Mucosa of descending colon (tissue), 3 donors: ENCODE measurements around the gene DIDO1. TPM values are rescaled to one million over a fixed set of nuclear protein-coding genes. Genes with fewer than 3 reads are reported as not detected.
A peak's percentile ranks its signal among the peaks of the same experiment; 100 is the strongest.

Experiments
- ATAC-seq: fragments of 200-7000 bp; cut with Tn5 transposase; one replicate; pipeline ENCODE4 v1.9.1; 2020; ENCODE audit warnings: mild to moderate bottlenecking, moderate library complexity
- DNase-seq, 3 donors: peaks; one replicate each; pipeline ENCODE4 v3.0.0-alpha.2; 2020
- H3K36me3 ChIP-seq: fragments of 200-600 bp; one replicate; pipeline ENCODE4 v1.8.0; 2021; ENCODE audit warnings: low read depth, mild to moderate bottlenecking
- H3K4me1 ChIP-seq: fragments of 200-600 bp; one replicate; pipeline ENCODE4 v1.8.0; 2021; ENCODE audit warnings: low read depth, mild to moderate bottlenecking
- H3K4me3 ChIP-seq: fragments of 200-600 bp; one replicate; pipeline ENCODE4 v1.8.0; 2021; ENCODE audit warnings: mild to moderate bottlenecking
- H3K9me3 ChIP-seq: fragments of 200-600 bp; one replicate; pipeline ENCODE4 v1.8.0; 2021; ENCODE audit warnings: mild to moderate bottlenecking
- CTCF ChIP-seq: fragments of 200-600 bp; IDR thresholded peaks from one replicate; pipeline ENCODE4 v1.8.0; 2022; ENCODE audit warnings: antibody characterized with exemption, mild to moderate bottlenecking
- intact Hi-C, 2 donors: fragments of 100-400 bp; cut with DNase I in 1 of 2; cut with micrococcal nuclease in 1 of 2; formaldehyde crosslinking; loops; one replicate each; pipeline versions ENCODE4 v1.11.0 to v1.11.1; 2022; cut with DNase I, micrococcal nuclease
- total RNA-seq, 3 donors: library from RNA; stranded (reverse); fragmentation: NEBNext Ultra II Directional in 2 of 3; extraction: Animal tissue kit (Norgen Biotek cat#: 25700) in 2 of 3; gene quantifications; one replicate each; pipeline versions ENCODE4 v1.2.1 to v1.2.4, GENCODE V29; 2021 to 2023
- donor health status: DM: no; HTN: no; CAD: no; lungs with moderate emphysema.
- donor health status: DM: no; HTN: no; CAD: no.
- donor health status: DM: no; HTN: yes; CAD: no.

The DIDO1 gene
- total RNA-seq, 3 donors from 2014 or later, result 53.4 to 72.5 (median 67.4) TPM

DNA sequence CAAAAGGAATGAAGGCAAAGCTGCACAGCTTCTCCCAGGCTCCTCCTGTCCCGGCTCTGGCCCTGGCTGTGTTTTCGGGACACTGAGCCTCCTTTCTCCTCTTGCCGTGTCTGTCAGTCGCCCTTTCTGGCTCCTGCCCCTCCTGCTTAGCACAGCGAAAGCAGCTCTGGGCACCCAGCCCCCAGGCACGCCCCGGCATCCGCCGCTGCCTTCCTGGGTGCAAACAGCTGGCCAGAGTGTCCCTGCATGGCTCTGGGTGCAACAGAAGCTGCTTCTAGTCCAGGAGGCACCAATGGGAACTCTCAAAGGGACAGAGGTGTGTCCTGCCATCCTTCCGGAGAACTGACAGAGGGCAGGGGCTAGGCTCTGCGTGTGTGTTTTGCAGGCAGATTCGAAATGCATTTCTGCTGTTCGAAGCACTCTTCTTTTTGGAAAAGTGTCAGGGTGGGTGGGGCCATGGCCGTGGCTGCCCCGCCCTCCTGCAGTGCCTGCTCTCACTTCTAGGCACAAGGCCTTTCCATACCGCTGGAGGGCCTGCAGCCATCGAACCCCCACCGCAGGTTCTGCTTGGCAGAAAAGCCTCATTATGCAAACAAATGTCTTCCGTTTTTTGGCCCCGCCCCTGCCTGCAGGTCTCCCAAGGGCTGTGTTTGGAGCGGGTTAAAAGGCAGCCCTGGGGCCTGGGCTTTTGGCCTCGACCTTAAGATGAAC, 93.9 kb downstream of the DIDO1 start:
- Histone ChIP-seq H3K4me3 (no peak overlapping the region), H3K4me1 (peaks cover 24% of the 10 kb centered on the region), H3K9me3 (no peaks in the 10 kb centered on the region), H3K36me3 (no peaks in the 10 kb centered on the region)
- DNase-seq (peak; percentile 61 to 78 (median 77)), ATAC-seq (peak; percentile 52)
- intact Hi-C loops, result no loop called here
- no peak for TF ChIP-seq CTCF

DNA sequence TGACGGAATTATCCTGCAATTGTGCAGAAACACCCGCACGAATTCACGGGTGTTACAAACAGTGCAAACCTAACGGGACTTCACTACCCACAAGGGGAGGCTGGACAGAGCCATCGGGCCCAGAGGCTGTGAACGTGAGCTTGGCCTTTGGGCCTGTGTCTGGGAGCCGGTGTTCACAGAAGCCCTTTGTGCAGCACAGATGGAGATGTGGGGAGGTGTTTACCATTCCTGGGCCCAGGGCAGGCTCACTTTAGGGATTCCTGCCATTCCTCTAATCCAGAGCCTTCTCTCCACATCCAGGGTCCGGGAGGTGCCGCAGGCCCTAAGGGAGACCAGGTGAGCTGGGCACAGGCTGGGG, 94.5 kb downstream of the DIDO1 start:
- intact Hi-C loops, result no loop called here
- no peaks in the 10 kb centered on the region for H3K36me3 ChIP-seq
- no peaks in the 10 kb centered on the region for H3K9me3 ChIP-seq
- no peak for TF ChIP-seq CTCF
- peak; percentile 16 for ATAC-seq
- H3K4me3 ChIP-seq, result no peak overlapping the region
- DNase-seq, result no peak
- peaks cover 24% of the 10 kb centered on the region for H3K4me1 ChIP-seq

- ATAC-seq, result peak; percentile 79
- TF ChIP-seq CTCF, result no peak
- H3K4me3 ChIP-seq, result no peak overlapping the region
Measured at GRCh38 chr20:62831361-62831788, 94.9 kb downstream of the DIDO1 start.

GRCh38 chr20:62830821-62831220, 95.5 kb downstream of the DIDO1 start:
- H3K4me1 ChIP-seq, result peaks cover 24% of the 10 kb centered on the region
- TF ChIP-seq CTCF, result no peak
- ATAC-seq (peak; percentile 24), DNase-seq (peak in 1 of 3 donors; percentile 45)
- intact Hi-C loops, result no loop called here
- H3K4me3 ChIP-seq, result no peak overlapping the region
- H3K9me3 ChIP-seq, result no peaks in the 10 kb centered on the region
- H3K36me3 ChIP-seq, result no peaks in the 10 kb centered on the region

More at GRCh38 chr20:62831361-62831788, 94.9 kb downstream of the DIDO1 start:
- peaks cover 24% of the 10 kb centered on the region for H3K4me1 ChIP-seq
- intact Hi-C loops, result no loop called here
- peak in 2 of 3 donors; percentile 79 to 81 for DNase-seq
- H3K9me3 ChIP-seq, result no peaks in the 10 kb centered on the region
- H3K36me3 ChIP-seq, result no peaks in the 10 kb centered on the region

DNA sequence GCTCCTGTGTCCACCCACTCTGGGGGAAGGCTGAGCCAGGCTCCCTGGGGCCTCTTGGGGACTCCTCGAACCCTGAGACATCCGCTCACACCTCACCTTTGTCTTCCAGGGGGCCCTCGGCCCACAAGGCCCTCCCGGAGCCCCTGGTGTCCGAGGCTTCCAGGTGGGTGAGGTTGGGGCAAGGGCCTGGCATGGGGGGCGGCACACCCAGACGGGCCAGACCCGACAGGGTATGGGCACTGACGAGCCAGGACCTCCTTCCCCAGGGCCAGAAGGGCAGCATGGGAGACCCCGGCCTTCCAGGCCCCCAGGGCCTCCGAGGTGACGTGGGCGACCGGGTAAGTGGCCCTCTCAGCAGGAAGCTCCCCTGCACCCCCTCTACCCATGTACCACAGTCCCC, 96.1 kb downstream of the DIDO1 start:
- peak in 1 of 3 donors; percentile 31 for DNase-seq
- H3K9me3 ChIP-seq, result no peaks in the 10 kb centered on the region
- no peak overlapping the region for H3K4me3 ChIP-seq
- ATAC-seq, result no peak
- no peaks in the 10 kb centered on the region for H3K36me3 ChIP-seq
- intact Hi-C loops, result no loop called here
- no peak for TF ChIP-seq CTCF
- H3K4me1 ChIP-seq, result peaks cover 24% of the 10 kb centered on the region
